Left lung (tissue), 10 donors: Measurements from ENCODE around the gene UBXN6. TPM values are rescaled to one million over a fixed set of nuclear protein-coding genes. Genes with fewer than 3 reads are reported as not detected.

Source experiments
- ATAC-seq: fragments of 200-7000 bp; cut with Tn5 transposase; one replicate; pipeline ENCODE4 v1.9.1; 2020; ENCODE audit warnings: moderate library complexity
- DNase-seq, 4 donors: peaks; one replicate each; pipeline ENCODE4 v3.0.0-alpha.2; 2013 to 2020
- H3K27ac ChIP-seq, 2 donors: fragments of 200-600 bp; sonication (generic) in 1 of 2; one replicate each; pipeline versions ENCODE4 v1.5.0 to v1.8.0; 2020 to 2021
- H3K27me3 ChIP-seq, 2 donors: fragments of 200-600 bp; sonication (generic) in 1 of 2; one replicate each; pipeline versions ENCODE4 v1.5.0 to v1.8.0; 2020 to 2021
- H3K36me3 ChIP-seq, 2 donors: fragments of 200-600 bp; sonication (generic) in 1 of 2; one replicate each; pipeline versions ENCODE4 v1.5.0 to v1.8.0; 2020 to 2021
- H3K4me1 ChIP-seq, 2 donors: fragments of 200-600 bp; one replicate each; pipeline ENCODE4 v1.8.0; 2021
- H3K4me3 ChIP-seq, 2 donors: fragments of 200-600 bp; sonication (generic) in 1 of 2; one replicate each; pipeline versions ENCODE4 v1.5.0 to v1.8.0; 2020 to 2021; ENCODE audit warnings: mild to moderate bottlenecking in 1 of 2
- H3K9me3 ChIP-seq, 2 donors: fragments of 200-600 bp; sonication (generic) in 1 of 2; one replicate each; pipeline versions ENCODE4 v1.5.0 to v1.8.0; 2020 to 2021
- intact Hi-C, 2 donors: fragments of 100-400 bp; cut with DNase I; formaldehyde crosslinking; loops; one replicate each; pipeline versions ENCODE4 v1.11.2 to v1.14.2; 2022
- polyA plus RNA-seq, 6 donors: library from polyadenylated mRNA; unstranded; fragments of 120-200 nt; gene quantifications; one replicate each; pipeline ENCODE4 v1.2.1, GENCODE V29; 2013; ENCODE audit not compliant: insufficient read length in 6 of 6
- total RNA-seq, 2 donors: library from RNA; stranded (reverse); fragmentation: NEBNext Ultra II Directional; extraction: Animal tissue kit (Norgen Biotek cat#: 25700); gene quantifications; one replicate each; pipeline ENCODE4 v1.2.1, GENCODE V29; 2021
- TF ChIP-seq, protein P1 (sequence below), 2 donors: fragments of 200-600 bp; sonication (generic) in 1 of 2; IDR thresholded peaks; one replicate each; pipeline versions ENCODE4 v1.5.0 to v1.8.0; 2021; ENCODE audit warnings: antibody characterized with exemption in 2 of 2
- donor health status: DM: no; HTN: yes; CAD: no.
- donor health status: DM: no; HTN: no; CAD: no.

UBXN6 gene
- total and polyA plus RNA-seq, 8 donors, result 70.2 to 101 (median 87.5) TPM

DNA sequence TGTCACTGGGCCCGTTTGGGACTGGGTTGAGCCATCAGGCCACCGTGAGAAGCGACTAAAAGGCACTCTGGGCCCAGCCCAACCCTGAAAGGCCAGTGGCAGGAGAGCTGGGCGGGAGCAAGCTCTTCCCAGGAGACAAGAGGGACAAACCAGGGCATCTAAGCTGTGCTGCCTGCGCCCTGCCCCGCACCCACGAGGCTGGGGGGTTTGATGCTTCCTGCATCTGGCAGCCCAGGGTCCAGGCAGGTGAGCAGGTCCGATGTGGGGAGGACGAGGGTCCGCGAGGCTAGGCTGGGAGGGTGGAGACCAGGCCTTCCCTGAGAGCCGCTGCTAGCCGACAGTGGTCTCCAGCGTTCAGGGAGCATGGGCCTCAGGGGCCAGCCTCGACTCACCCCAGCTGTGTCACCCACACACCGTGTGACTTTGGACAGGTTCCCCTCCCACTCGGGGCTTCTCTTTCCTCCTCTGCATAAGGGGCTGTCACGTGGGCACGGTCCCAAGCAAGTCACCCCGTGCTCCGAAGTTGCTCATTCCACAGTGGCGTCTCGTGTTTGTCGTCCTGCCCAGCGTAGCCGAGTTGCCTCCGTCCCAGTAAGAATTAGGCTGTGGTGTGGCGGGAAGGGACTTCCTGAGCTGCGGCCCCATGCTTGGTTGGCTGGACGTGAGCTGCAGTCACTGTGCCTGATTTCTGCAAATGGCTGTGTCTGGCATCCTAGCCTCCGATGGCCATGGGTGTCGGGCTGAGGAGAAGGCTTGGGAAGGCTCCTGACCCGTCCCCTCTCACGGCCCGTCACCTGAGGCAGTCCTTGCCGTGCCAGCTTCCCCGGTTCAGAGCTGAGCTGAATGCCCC is 44.9 kb upstream of the UBXN6 start:
- ATAC-seq (no peak), DNase-seq (no peak)
- TF ChIP-seq, protein P1, sequence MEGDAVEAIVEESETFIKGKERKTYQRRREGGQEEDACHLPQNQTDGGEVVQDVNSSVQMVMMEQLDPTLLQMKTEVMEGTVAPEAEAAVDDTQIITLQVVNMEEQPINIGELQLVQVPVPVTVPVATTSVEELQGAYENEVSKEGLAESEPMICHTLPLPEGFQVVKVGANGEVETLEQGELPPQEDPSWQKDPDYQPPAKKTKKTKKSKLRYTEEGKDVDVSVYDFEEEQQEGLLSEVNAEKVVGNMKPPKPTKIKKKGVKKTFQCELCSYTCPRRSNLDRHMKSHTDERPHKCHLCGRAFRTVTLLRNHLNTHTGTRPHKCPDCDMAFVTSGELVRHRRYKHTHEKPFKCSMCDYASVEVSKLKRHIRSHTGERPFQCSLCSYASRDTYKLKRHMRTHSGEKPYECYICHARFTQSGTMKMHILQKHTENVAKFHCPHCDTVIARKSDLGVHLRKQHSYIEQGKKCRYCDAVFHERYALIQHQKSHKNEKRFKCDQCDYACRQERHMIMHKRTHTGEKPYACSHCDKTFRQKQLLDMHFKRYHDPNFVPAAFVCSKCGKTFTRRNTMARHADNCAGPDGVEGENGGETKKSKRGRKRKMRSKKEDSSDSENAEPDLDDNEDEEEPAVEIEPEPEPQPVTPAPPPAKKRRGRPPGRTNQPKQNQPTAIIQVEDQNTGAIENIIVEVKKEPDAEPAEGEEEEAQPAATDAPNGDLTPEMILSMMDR (IDR thresholded peaks at IDR 0.05), result no peak
- Histone ChIP-seq H3K27me3 (no peaks in the 10 kb centered on the region), H3K4me3 (no peak overlapping the region), H3K9me3 (no peaks in the 10 kb centered on the region), H3K36me3 (peaks cover 0 to 86% of the 10 kb centered on the region in 2 donors), H3K27ac (no peak overlapping the region), H3K4me1 (no peaks in the 10 kb centered on the region)
- intact Hi-C loops, result no loop called here

DNA sequence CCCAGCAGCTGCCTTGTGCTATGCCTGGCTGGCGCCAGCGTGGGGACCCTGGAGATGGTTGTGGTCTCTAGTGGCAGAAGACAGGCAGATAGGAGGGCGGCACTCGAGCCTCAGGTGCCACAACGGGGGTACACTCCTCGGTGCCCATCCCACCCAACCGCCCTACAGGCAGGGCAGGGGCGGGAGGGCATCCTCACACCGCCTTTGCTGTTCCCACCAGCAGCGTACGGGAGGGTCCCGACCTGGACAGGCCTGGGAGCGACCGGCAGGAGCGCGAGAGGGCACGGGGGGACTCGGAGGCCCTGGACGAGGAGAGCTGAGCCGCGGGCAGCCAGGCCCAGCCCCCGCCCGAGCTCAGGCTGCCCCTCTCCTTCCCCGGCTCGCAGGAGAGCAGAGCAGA is 44.1 kb upstream of the UBXN6 start:
- Histone ChIP-seq H3K9me3 (no peaks in the 10 kb centered on the region), H3K4me3 (no peak overlapping the region), H3K27me3 (no peaks in the 10 kb centered on the region), H3K27ac (no peak overlapping the region), H3K36me3 (peaks cover 0 to 94% of the 10 kb centered on the region in 2 donors), H3K4me1 (no peaks in the 10 kb centered on the region)
- ATAC-seq (no peak), DNase-seq (no peak)
- intact Hi-C loops, result no loop called here
- TF ChIP-seq, protein P1 (IDR thresholded peaks at IDR 0.05), result no peak

DNA sequence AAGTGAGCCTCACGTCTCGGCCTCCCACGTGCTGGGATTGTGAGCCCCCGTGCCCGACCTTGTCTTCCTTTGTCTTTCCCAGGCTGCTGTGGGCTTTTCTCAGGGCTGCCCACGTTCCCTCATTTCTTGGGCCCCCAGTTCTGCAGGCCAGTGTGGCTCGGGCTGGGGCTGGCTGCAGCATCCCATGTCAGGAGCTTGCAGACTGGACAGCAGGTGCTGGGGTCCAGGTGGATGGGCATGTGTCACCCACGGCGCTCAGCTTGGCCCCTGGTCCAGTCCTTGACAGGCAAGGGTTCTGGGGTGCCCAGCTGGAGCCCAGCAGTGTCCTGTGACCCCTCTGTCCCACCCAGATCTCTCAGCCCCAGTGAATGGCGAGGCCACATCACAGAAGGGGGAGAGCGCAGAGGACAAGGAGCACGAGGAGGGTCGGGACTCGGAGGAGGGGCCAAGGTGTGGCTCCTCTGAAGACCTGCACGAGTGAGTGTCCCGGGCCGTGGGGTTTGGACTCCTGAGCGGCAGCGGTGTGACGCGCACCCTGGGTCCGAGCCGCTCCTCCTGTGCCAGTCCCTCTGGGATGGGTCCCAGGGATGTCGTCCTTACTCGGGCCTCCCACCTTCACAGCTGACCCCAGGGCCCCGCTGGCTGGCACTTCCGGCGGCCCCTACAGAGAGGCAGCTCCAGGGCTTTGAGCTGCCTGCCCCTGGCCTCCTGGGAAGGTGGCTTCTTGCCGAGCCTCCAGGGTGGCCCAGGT is 43.4 kb upstream of the UBXN6 start:
- Histone ChIP-seq H3K27ac (no peak overlapping the region), H3K27me3 (no peaks in the 10 kb centered on the region), H3K4me1 (no peaks in the 10 kb centered on the region), H3K4me3 (no peak overlapping the region), H3K9me3 (no peaks in the 10 kb centered on the region), H3K36me3 (peaks cover 0 to 100% of the 10 kb centered on the region in 2 donors)
- no peak for ATAC-seq
- intact Hi-C loops, result no loop called here
- TF ChIP-seq, protein P1 (IDR thresholded peaks at IDR 0.05), result no peak
- DNase-seq, result no peak

DNA sequence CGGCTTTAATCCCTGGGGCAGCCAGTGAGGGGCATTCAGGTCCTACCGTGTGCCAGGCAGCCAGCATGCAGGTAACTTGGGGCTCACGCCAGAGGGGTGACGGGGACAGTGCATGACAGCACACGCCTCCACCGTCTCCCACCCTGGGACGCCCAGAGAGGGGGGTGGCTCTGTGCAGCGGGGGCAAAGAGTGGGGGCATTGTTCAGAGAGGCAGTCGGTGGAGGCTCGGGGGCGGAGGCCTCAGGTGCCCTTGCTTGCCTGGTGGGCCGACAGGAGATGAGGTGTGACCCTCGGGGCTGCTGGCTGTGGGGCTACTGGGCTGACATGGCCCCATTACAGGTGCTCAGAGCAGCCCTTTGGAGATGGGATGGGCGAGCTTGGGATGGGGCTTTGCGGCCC is 42.3 kb upstream of the UBXN6 start:
- Histone ChIP-seq H3K4me1 (no peaks in the 10 kb centered on the region), H3K4me3 (no peak overlapping the region), H3K36me3 (peaks cover 0 to 100% of the 10 kb centered on the region in 2 donors), H3K9me3 (no peaks in the 10 kb centered on the region), H3K27ac (no peak overlapping the region), H3K27me3 (no peaks in the 10 kb centered on the region)
- no peak for ATAC-seq
- intact Hi-C loops, result no loop called here
- DNase-seq, result peak in 1 of 4 donors; percentile 70
- TF ChIP-seq, protein P1 (IDR thresholded peaks at IDR 0.05), result no peak

DNA sequence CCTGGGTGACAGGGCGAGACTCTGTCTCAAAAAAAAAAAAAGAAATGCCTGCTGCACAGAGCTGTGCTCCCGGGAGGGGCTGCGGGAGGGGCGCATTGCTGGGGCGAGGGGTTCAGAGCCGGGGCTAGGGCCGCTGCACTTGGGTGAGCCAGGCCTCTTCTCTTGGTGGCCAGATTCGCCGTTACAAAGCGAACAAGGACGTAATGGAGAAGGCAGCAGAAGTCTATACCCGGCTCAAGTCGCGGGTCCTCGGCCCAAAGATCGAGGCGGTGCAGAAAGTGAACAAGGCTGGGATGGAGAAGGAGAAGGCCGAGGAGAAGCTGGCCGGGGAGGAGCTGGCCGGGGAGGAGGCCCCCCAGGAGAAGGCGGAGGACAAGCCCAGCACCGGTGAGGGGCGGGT is 41.7 kb upstream of the UBXN6 start:
- DNase-seq (no peak), ATAC-seq (no peak)
- no peaks in the 10 kb centered on the region for H3K9me3 ChIP-seq
- intact Hi-C loops, result no loop called here
- H3K27me3 ChIP-seq, result no peaks in the 10 kb centered on the region
- H3K27ac ChIP-seq, result no peak overlapping the region
- no peaks in the 10 kb centered on the region for H3K4me1 ChIP-seq
- H3K4me3 ChIP-seq, result no peak overlapping the region
- TF ChIP-seq, protein P1 (IDR thresholded peaks at IDR 0.05), result no peak
- H3K36me3 ChIP-seq, result peaks cover 0 to 100% of the 10 kb centered on the region in 2 donors
